Left colon (tissue), 2 donors: Measurements from ENCODE around the gene CALN1. TPM values are rescaled to one million over a fixed set of nuclear protein-coding genes. Genes with fewer than 3 reads are reported as not detected.
"Not testable (repeated sequence)": the region's sequence is repeated elsewhere in the genome, so short reads cannot be mapped to it uniquely, and the experiment has no call there.

Source experiments
- ATAC-seq: fragments of 200-7000 bp; cut with Tn5 transposase; one replicate; pipeline ENCODE4 v1.9.1; 2020; ENCODE audit warnings: mild to moderate bottlenecking, moderate library complexity
- DNase-seq, 2 donors: peaks; one replicate each; pipeline ENCODE4 v3.0.0-alpha.2; 2020
- intact Hi-C, 2 donors: fragments of 100-400 bp; cut with DNase I in 1 of 2; cut with micrococcal nuclease in 1 of 2; formaldehyde crosslinking; loops; one replicate each; pipeline versions ENCODE4 v1.11.2 to v1.14.0; 2022; cut with DNase I, micrococcal nuclease
- total RNA-seq, 2 donors: library from RNA; stranded (reverse); fragmentation: NEBNext Ultra II Directional; extraction: Animal tissue kit (Norgen Biotek cat#: 25700); gene quantifications; one replicate each; pipeline ENCODE4 v1.2.1, GENCODE V29; 2021
- donor health status: DM: no; HTN: no; CAD: no.
- donor health status: DM: yes; HTN: yes; CAD: no.

CALN1 gene
- total RNA-seq, 2 donors from 2014 or later: not detected

- ATAC-seq (no peak), DNase-seq (no peak)
- intact Hi-C loops: no loop called here
These were observed 540.7 kb downstream of the CALN1 start for GRCh38 chr7:71871446-71871845.

GRCh38 chr7:71870812-71871211 lies 541.3 kb downstream of the CALN1 start:
- ATAC-seq: no peak
- no peak for DNase-seq
- intact Hi-C loops: no loop called here

DNA sequence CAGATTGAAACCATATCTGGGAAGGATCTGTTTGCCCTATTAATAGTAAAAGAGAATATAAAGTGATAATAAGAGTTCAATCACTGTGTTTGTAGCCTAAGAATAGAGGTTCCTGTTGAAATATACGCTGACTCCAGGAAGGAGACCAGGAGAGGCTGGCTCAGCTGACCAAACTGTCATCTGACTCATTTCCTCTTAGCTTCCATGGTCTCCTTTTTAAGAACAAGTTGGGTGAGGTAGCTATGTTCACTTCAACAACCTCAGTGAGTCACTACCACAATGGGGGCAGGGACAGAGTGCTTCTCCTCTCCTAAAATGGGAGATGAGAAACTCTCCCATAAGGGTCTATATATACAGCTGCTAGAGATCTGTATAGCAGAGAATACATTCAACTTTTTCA lies 543.3 kb downstream of the CALN1 start:
- DNase-seq (no peak), ATAC-seq (no peak)
- intact Hi-C loops: no loop called here

GRCh38 chr7:71867626-71868025 lies 544.5 kb downstream of the CALN1 start:
- no peak for DNase-seq
- intact Hi-C loops: no loop called here
- no peak for ATAC-seq

DNA sequence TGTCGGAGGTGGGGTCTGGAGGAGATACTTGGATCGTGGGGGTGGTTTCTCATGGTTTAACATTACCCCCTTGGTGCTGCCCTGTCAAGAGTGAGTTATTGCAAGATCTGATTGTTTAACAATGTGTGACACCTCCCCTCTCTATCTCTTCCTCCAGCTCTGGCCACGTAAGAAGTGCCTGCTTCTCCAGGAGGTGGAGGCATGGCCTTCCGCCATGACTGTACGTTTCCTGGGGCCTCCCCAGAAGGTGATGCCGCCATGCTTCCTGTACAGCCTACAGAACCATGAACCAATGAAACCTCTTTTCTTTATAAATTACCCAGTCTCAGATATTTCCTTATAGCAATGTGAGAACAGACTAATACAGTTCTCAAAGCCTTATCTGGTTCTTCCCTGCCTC lies 547.0 kb downstream of the CALN1 start:
- no peak for ATAC-seq
- no peak for DNase-seq
- intact Hi-C loops: no loop called here

- intact Hi-C loops: no loop called here
- ATAC-seq (no peak), DNase-seq (no peak)
These were observed 548.0 kb downstream of the CALN1 start for GRCh38 chr7:71864130-71864529.

GRCh38 chr7:71860572-71860971 lies 551.6 kb downstream of the CALN1 start:
- intact Hi-C loops: no loop called here
- ATAC-seq: no peak

GRCh38 chr7:71857338-71857737 lies 554.8 kb downstream of the CALN1 start:
- DNase-seq: no peak
- intact Hi-C loops: no loop called here
- no peak for ATAC-seq

More at GRCh38 chr7:71860572-71860971, 551.6 kb downstream of the CALN1 start:
- no peak for DNase-seq

- ATAC-seq (no peak), DNase-seq (no peak)
- intact Hi-C loops: no loop called here
These were observed 557.4 kb downstream of the CALN1 start for GRCh38 chr7:71854546-71855397.

- DNase-seq: no peak
- intact Hi-C loops: no loop called here
- no peak for ATAC-seq
These were observed 560.2 kb downstream of the CALN1 start for GRCh38 chr7:71851776-71852498.

GRCh38 chr7:71846160-71846559 lies 566.0 kb downstream of the CALN1 start:
- no peak for DNase-seq
- intact Hi-C loops: no loop called here
- no peak for ATAC-seq

DNA sequence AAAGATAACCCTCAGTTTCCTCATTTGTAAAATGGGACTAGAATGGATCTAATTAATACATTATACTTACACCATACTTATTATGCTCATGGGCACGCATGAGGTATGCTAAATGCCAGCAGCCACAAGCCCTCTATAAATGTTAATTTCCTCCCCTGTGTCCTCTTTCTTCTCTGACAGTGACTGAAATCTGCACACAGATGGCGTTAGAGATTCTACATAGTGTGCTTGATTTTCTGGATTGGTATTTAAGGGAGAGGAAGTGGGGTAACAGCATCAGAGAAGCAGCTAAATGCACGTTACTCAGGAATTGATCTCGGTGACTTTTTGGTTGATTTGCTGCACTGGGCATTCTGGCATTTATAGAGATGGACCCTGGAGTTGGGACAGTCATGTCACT lies 568.5 kb downstream of the CALN1 start:
- DNase-seq (no peak), ATAC-seq (no peak)
- intact Hi-C loops: no loop called here

- intact Hi-C loops: no loop called here
- ATAC-seq (no peak), DNase-seq (no peak)
These were observed 569.4 kb downstream of the CALN1 start for GRCh38 chr7:71842786-71843185.

DNA sequence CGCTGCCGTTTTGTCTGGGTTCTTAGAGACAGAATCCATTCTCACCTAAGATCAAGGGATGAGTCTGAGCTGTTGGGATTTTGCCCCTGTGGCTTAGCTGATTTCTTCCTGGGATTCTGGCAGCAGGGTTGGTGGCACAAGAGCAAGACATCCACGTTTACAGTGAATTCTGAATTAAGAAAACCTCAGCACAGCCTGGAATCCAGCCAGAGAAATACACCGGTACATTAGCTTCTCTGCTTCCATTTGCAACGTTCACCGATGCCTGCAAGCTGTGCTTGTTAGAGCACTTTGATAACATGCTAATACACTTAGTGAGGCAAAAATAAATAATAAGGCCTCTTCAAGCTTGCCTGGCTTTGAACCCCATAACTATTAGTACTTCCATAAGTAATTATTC lies 569.8 kb downstream of the CALN1 start:
- no peak for DNase-seq
- ATAC-seq: no peak
- intact Hi-C loops: no loop called here

DNA sequence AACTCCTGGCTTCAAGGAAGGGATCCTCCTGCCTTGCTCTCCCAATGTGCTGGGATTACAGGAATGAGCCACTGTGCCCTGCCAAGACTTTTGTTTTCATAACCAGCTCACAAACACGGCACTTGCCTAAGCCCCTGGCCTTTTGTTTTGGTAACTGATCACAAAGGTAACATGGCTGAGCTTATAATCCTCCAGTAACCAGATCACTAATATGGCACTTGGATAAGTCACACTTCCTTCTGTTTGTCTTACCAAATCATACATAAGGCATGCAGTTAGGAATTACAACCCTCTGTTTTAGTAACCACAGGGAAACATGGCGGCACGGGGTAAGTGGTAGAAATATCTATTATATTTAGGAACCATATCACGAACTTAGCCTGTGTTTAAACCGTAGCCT lies 577.1 kb downstream of the CALN1 start:
- ATAC-seq (no peak), DNase-seq (no peak)
- intact Hi-C loops: no loop called here

- DNase-seq: no peak
- intact Hi-C loops: no loop called here
- ATAC-seq: no peak
These were observed 582.6 kb downstream of the CALN1 start for GRCh38 chr7:71829515-71829914.

DNA sequence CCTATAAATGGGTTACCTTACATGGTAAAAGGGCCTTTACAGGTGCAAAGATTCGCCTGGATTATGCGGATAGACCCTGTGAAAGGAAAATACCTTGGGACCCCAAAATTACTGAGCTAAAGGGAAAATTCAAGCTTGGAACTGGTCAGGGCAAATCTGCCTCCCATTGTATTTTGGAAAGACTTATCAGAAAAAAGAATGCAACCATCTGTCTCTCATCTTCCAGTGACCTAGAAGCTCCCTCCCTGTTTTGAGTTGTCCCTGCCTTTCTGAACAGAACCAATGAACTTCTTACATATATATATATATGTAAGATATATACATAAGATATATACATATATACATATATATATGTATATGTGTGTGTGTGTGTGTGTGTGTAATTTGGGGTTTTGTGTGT lies 583.8 kb downstream of the CALN1 start:
- ATAC-seq: no peak
- intact Hi-C loops: no loop called here
- no peak for DNase-seq

- intact Hi-C loops: no loop called here
- ATAC-seq (no peak), DNase-seq (no peak)
These were observed 586.0 kb downstream of the CALN1 start for GRCh38 chr7:71826141-71826540.

DNA sequence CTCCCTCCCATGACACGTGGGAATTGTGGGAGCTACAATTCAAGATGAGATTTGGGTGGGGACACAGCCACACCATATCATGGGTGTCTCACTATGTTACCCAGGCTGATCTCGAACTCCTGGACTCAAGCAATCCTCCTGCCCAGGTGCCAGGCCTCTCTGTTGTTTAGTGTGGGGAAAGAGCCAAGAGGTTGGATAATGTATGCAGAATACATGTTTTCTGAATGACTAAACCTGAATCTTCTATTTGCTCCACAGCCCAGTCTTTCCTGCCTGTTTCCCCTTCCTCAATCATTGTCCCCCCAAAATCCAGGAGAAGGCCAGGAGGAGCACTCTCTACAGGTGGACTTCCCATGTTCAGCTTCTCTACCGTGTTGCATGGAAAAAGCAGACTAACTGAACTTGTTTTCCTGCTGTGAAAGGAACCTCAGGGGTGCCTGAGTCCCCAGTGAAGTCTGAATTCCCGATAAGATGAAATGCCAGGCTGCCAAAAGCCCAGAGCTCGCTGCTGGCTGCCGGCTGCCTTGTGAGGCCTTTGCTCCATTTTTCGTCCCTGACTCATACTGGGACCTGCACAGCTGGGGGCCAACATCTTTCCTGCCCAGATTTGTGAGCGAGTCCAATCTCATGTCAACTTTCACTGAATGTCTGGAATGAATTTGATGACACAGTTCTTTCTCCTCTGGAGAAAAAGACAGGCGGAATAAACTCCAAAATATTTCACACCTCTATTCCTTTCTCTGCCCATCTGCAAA lies 588.0 kb downstream of the CALN1 start:
- no peak for DNase-seq
- intact Hi-C loops: no loop called here
- no peak for ATAC-seq

DNA sequence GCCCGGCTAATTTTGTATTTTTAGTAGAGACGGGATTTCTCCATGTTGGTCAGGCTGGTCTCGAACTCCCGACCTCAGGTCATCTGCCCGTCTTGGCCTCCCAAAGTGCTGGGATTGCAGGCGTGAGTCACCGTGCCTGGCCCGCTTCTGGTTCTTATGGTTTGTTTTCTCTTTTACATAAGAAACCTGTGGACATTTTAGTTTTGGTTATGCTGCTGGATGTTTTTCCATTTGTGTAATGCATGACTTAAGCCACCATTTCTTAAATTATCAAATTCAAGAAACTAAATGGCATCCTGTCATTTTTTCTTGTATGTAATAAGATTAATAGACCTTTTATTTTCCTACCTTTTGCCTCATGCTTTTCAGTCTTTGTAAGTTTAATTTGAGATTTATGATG lies 589.7 kb downstream of the CALN1 start:
- intact Hi-C loops, DNase-seq, ATAC-seq: not testable (repeated sequence)
